RWPE2 (cell line): ENCODE results near the gene IL17C.
A peak's percentile ranks its signal among the peaks of the same experiment; 100 is the strongest.
"Not testable (repeated sequence)": the region's sequence is repeated elsewhere in the genome, so short reads cannot be mapped to it uniquely, and the experiment has no call there.

Experiments used
- ATAC-seq: fragments of 200-7000 bp; cut with Tn5 transposase; 3 replicates; pipeline ENCODE4 v1.9.1; 2021; ENCODE audit warnings: low read depth
- DNase-seq: peaks from one replicate; pipeline ENCODE4 v3.0.0-alpha.2; 2020; ENCODE audit warnings: low spot score
- H3K27ac ChIP-seq: fragments of 450-650 bp; 2 replicates; pipeline ENCODE4 v1.5.1; 2017; ENCODE audit warnings: mild to moderate bottlenecking; ENCODE audit not compliant: poor library complexity, severe bottlenecking
- H3K27me3 ChIP-seq: fragments of 250-450 bp; sonication (Bioruptor Pico); 2 replicates; pipeline ENCODE4 v1.5.1; 2021; ENCODE audit warnings: mild to moderate bottlenecking, moderate library complexity; ENCODE audit not compliant: insufficient read depth, poor library complexity, severe bottlenecking
- H3K36me3 ChIP-seq: fragments of 250-450 bp; sonication (Bioruptor Pico); 2 replicates; pipeline ENCODE4 v1.5.1; 2020; ENCODE audit warnings: low read depth, mild to moderate bottlenecking, moderate library complexity
- H3K4me1 ChIP-seq: fragments of 250-450 bp; sonication (Bioruptor Pico); 2 replicates; pipeline ENCODE4 v1.5.1; 2021; ENCODE audit warnings: mild to moderate bottlenecking, moderate library complexity; ENCODE audit not compliant: insufficient read depth, poor library complexity, severe bottlenecking
- H3K4me3 ChIP-seq: fragments of 250-450 bp; sonication (Bioruptor Pico); 2 replicates; pipeline ENCODE4 v1.5.1; 2021; ENCODE audit warnings: mild to moderate bottlenecking, moderate library complexity; ENCODE audit not compliant: severe bottlenecking
- H3K9me3 ChIP-seq: fragments of 250-450 bp; sonication (Bioruptor Pico); 2 replicates; pipeline ENCODE4 v1.5.1; 2021; ENCODE audit warnings: mild to moderate bottlenecking, moderate library complexity; ENCODE audit not compliant: severe bottlenecking
- CTCF ChIP-seq: fragments of 450-650 bp; IDR thresholded peaks from one replicate; pipeline ENCODE4 v1.5.1; 2017; ENCODE audit warnings: mild to moderate bottlenecking, moderate library complexity; ENCODE audit not compliant: poor library complexity, severe bottlenecking

Gene IL17C

GRCh38 chr16:88667461-88667860 is 29.1 kb downstream of the IL17C start:
- Histone ChIP-seq H3K27ac (no peak overlapping the region), H3K36me3 (peaks cover 13% of the 10 kb centered on the region; the same call in 1 of the 2 replicates), H3K4me3 (no peak overlapping the region), H3K4me1 (no peaks in the 10 kb centered on the region), H3K9me3 (no peaks in the 10 kb centered on the region), H3K27me3 (no peaks in the 10 kb centered on the region)
- ATAC-seq (no peak), DNase-seq (no peak)
- TF ChIP-seq CTCF: no peak

GRCh38 chr16:88669493-88669892 is 31.1 kb downstream of the IL17C start:
- H3K4me3 ChIP-seq, H3K27me3 ChIP-seq, ATAC-seq, H3K9me3 ChIP-seq, H3K4me1 ChIP-seq, H3K27ac ChIP-seq, DNase-seq: not testable (repeated sequence)
- peaks cover 13% of the 10 kb centered on the region; the same call in 1 of the 2 replicates for H3K36me3 ChIP-seq

GRCh38 chr16:88669980-88670379 is 31.6 kb downstream of the IL17C start:
- H3K27me3 ChIP-seq: no peaks in the 10 kb centered on the region
- ATAC-seq: no peak
- no peak overlapping the region for H3K27ac ChIP-seq
- no peak for TF ChIP-seq CTCF
- H3K4me1 ChIP-seq: no peaks in the 10 kb centered on the region
- no peaks in the 10 kb centered on the region for H3K9me3 ChIP-seq
- no peak for DNase-seq
- no peak overlapping the region for H3K4me3 ChIP-seq
- peaks cover 10% of the 10 kb centered on the region; the same call in 1 of the 2 replicates for H3K36me3 ChIP-seq

- DNase-seq (no peak), ATAC-seq (no peak)
- Histone ChIP-seq H3K27me3 (no peaks in the 10 kb centered on the region), H3K27ac (no peak overlapping the region), H3K9me3 (no peaks in the 10 kb centered on the region), H3K36me3 (0 out of 2 replicates have a peak, but pooled peaks cover 3% of the 10 kb centered on the region), H3K4me1 (no peaks in the 10 kb centered on the region), H3K4me3 (no peak overlapping the region)
- no peak for TF ChIP-seq CTCF
These were observed 33.4 kb downstream of the IL17C start for GRCh38 chr16:88671806-88672205.

- DNase-seq (peak; percentile 67), ATAC-seq (no peak; the same call in 2 of the 3 replicates)
- Histone ChIP-seq H3K27ac (no peak overlapping the region), H3K4me1 (no peaks in the 10 kb centered on the region), H3K36me3 (0 out of 2 replicates have a peak, but pooled peaks cover 3% of the 10 kb centered on the region), H3K9me3 (no peaks in the 10 kb centered on the region), H3K27me3 (peaks cover 3% of the 10 kb centered on the region), H3K4me3 (no peak overlapping the region)
- TF ChIP-seq CTCF: peak; percentile 9
These were observed 34.4 kb downstream of the IL17C start for GRCh38 chr16:88672776-88673175.
